ENCODE results near the gene RERE. TPM values are rescaled to one million over a fixed set of nuclear protein-coding genes. Genes with fewer than 3 reads are reported as not detected.

The RERE gene
- total RNA-seq, 1 donor from 2014 or later = 141 TPM

DNA sequence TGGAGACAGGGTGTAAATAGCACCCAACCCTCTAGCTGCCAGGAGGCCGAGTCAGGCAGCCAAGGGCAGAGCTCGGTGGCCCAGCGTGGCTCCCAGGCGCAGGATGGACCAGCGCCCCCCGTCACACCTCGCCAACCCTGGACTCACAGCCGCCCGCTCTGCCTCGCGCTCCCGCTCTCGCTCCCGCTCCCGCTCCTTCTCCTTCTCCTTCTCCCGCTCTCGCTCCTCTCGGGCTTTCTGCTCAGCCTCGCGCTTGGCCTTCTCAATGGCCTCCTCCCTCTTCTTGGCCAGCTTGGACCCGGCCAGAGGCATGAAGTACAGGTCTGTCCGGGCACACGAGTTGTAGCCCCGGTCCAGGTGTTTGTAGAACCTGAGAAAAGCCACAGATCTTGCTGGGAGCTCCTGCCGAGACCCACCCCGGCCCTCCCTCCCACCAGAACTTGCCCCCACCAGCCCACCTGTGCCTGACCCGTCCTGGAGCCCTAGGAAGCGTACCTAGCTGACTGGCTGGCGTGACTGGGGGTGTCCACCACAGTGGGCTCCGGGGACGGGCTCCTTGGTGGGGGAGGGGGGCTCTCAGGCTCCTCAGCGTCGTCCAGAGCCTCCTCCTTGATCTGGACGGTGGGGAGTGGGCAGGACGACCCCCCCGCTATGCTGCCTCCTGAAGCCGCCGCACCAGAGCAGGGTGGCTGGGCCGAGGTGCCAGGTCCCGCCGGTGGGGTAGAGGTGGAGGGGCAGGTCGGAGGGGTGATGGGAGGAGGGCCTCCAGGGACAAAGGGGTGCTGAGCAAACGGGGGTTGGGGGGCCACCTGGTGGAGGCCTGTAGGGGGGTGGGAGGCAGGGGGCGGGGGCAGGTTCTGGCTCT, 457.6 kb downstream of the RERE start:
- no peak for DNase-seq (ENCODE audit: extremely low read depth, low read depth, low spot score)

DNA sequence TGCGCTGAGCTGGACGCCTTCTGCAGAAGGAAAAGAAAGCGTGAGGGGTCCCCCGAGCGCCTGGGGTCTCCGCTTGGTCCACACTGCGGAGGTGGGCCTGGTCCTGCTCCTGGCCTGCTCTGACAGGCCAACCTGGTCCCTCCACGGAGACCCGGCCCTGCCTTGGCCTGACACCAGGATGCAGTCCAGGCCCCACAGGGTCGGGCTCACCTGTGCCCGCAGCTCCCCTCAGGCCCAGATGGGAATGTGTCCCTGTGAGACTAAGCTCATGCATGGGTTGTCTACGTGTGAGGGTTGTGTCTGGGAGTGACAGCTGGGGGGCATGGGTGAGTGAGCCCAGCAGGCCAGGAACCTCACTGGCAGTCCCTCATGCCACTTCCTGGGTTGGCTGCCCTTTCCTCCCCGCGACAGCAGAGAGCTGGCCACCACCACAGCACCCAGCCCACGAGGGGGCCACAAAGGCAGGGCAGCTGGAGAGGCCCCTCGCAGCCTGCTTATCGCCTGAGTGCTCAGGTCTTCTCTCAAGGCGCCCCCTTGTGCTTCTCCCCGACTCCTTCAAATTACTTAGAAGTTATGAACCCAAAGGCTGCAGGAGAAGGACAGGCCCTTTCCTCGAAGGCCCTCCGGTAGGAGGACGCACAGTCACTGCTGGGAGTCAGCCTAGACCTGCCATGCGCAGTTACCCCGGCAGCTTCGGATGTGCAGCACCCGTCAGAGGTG, 458.4 kb downstream of the RERE start:
- no peak for DNase-seq (ENCODE audit: extremely low read depth, low read depth, low spot score)

DNA sequence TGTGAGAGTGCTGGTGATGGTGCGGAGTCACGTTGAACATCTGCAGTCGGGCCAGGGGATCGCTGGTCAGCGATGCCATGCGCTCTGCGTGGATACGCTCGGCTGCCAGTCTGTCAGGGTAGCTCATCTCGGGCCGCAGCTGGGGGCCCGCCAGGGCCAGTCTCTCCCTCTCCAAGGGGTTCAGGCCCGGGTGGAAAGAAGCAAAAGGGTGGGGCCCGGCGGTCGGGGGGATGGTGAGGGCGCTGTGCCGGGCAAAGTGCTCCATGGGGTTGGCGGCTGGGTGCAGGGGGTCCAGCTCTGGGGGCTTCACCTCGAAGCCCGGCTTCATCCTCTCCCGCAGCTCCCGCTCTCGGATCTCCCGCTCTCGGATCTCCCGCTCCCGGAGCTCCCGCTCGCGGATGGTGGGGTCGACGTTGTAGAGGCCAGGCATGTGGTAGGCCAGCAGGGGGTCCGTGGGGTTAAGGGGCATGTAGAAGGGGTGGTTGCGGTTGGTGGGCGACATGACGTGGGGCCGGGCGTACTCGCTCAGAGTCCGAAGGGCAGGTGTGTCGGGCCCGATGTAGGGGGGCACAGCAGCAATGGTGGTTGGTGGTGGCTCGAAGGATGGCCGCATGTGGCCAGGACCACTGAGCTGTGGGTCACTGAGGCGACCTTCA, 459.1 kb downstream of the RERE start:
- no peak for DNase-seq (ENCODE audit: extremely low read depth, low read depth, low spot score)

- no peak for DNase-seq (ENCODE audit: extremely low read depth, low read depth, low spot score)
Observed at GRCh38 chr1:8357329-8358101, 459.9 kb downstream of the RERE start.

DNA sequence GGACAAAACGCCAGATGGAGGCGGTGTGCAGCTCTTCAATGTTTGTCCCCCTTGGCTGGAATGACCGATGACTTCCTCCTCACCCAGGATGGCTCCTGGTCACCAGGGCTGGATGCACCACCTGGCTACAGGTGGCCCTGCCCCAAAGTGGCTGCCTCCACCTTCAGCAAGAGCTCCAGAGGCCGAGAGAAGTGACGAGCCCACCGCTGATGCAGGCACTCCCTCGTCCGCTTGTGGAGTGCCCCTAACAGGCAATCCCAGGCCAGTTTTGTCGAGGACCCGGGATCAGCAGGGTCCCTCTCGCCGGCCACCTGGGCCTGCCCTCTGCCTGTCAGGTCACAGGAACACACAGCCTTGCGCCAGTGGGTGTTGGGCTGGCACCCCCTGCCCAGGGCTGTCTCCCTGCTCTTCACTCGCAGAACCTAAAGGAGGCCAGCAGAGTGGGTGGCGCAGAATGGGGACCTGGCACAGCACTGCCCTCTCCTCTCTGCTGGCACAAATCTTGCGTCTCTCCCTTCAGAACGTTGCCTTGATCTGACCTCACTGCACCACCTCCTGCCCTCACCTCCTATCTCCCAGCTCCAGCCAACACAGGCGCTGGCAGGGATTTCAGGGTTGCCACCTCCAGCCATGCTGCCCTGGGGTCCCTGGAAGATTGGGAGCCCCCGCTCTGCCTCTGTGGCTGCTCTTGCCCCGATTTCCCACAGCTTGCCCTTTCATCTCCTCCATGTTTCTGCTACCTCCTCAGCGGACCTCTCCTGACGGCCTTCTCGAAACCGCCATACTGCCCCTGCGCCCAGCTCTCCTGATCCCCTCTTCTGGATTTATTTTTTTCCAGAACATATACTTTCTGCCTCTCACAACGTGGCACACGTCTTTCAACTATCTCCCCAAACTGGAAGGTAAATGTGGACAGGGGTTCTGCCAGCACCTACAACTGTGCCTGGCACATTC, 460.9 kb downstream of the RERE start:
- DNase-seq (ENCODE audit: extremely low read depth, low read depth, low spot score) = no peak

DNA sequence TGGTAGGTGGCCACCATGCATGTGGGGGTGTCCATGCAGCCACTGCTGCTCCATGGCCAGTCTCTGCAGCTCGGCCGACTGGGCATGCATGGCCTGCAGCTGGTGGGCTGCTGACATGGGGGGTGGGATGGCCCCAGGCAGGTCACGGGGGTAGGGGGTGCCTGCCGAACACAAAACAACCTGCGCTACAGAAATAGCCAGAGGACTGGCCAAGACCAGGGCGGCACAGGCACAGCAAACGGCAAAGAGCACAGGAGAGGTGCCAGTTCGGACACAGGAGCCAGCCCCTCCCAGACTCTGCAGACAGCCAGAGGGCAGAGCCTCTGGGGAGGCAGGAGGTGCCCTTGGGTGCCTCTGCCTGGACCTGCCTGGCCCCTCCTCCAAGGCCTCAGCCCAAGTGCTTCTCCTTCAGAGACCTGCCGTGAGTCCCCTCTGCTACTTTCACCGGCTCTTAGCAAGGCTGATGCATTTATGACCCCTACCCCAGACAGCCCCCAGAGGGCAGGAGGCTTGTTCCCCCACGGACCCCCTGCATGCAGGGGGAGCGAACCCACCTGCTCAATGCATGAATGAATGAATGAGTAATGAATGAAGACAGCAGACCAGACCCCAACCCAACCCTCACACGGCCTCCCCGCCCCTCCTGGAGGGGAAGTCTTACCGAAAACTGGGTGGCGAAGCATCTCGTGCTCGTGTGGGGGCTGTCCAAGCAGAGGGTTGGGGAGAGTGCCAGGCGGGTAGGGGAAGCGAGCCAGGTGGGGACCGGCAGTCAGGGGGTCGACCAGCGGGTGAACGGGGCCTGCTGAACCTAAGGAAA, 461.8 kb downstream of the RERE start:
- DNase-seq (ENCODE audit: extremely low read depth, low read depth, low spot score) = no peak

DNA sequence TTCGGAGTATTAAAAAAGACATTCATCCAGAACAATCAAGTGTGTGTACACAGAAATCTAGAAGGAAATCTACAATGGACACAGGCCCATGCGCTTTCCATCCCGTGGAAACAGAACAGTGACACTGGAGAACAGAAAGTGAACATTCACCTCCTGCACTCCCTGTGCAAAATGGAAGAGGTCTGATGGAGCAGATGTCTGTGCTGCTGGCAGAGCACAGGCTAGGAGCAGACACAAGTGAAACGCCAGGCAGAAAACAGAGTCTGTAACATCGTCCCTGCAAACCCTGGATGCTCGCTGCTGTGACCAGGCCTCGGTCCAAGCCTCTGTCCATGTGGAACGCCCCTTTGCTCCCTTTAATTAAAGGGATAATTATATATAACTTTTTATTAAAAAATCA, 463.4 kb downstream of the RERE start:
- DNase-seq (ENCODE audit: extremely low read depth, low read depth, low spot score) = no peak

DNA sequence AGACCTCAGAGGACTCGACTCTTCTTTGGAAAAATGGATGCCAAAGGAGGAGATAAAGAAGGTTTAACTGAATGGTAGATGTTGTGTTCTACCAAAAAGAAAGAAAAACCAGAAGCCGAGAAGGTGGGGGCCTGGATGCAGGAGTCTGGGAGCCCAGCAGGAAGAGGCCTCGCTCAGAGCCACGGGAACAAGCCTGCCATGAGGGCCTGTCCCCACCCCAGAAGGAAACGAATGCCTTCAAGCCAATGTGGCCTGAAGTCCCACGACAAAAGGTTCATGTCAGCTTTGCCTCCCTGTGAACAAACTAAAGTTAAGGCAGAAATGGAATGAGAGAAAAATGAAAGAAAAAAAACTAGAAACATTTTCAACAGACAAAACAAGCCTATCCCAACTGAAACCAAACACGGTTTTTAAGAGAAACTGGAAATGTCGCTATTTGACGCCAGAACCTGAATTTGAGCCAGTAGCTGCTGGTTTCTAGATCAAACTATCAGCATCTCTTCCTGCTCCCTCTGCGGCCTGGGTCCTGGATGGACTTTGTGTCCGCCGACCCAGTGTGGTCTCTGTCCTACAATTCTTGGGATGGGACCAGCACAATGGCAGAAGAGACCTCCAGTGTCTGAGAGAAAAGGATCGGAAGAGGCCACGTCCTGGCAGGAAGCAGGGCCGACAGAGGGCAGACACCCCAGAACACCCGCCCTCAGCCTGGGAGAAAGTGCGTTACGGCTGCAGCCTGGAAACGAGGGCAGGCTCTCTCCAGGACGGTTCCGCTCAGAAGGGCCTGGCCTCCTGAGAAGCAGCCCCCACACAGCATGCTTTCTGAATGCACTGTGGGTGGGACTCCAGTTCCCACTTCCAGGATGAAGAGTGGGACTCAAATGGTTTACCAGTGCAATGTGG, 464.3 kb downstream of the RERE start:
- no peak for DNase-seq (ENCODE audit: extremely low read depth, low read depth, low spot score)

- no peak for DNase-seq (ENCODE audit: extremely low read depth, low read depth, low spot score)
Observed at GRCh38 chr1:8352471-8352845, 465.0 kb downstream of the RERE start.

DNA sequence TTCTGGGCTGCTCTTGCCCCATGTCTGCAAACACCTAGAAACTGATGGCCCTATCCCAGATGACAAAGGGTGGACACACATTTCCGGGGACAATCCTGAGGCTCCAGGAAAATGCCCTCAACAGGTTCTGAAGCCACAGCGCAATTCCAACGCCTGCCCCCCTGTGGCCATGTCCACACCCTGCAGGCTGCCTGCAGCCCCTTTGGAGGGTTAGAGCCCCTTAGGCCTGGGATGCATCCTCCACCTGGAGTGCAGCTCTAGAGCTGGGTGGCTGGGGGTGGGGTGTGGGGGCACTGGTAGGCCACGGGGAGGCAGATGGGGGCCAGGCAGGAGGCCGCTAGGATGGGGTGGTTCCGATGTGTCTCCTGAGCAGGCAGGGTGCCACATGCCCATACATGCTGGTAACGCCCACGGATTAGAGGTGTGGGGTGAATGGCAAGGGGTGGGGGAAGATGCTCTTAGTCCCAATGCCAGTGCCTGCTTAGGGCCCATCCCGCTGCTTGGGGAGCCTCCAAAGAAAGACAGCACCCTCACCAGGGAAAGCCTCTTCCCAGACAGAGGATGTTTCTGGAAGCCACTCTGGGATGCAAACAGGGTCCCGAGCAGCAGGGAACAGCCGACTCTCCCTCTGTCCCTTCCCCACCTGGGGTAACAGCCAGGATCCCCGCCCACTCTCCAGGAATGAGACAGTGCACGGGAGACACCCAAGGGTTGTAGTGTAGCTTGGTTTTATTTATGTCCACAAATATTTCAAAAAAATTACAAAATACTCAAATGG, 465.6 kb downstream of the RERE start:
- no peak for DNase-seq (ENCODE audit: extremely low read depth, low read depth, low spot score)

DNA sequence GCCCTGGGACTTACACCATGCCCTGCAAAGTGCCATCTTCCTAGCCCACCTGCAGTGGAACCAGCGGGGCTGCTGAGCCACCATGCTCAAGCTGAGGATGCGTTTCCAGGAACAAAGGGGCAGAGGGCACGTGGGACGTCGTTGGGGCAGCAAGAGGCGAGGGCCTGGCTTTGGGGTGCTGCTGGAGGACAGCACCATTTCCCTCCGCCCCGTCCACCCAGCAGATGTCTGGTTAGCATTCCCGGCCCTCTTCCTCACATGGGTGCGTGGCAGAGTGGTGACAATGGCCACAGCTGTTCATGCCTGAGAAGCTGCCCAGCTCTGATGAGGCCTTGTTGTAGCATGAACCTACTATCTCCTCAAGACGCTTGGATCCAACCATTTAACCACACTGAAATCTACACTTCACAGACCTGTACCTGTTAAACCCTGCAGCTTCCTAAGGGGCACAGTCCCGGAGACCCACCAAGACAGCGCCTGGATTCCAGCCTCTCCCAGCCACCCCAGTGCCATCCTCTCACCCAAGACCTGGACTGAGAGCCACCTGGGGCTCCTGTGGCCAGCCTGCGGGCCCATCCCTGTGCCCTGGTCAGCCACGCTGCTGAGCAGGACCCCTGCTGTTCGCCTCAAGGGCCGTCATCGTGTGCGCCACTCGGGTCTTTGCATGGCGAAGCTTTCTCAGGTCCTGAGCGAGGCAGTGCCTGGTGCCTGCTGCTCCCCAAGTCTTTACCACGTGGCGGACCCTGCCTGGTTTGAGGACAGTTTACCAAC, 466.3 kb downstream of the RERE start:
- no peak for DNase-seq (ENCODE audit: extremely low read depth, low read depth, low spot score)

GRCh38 chr1:8349961-8350360, 467.5 kb downstream of the RERE start:
- DNase-seq (ENCODE audit: extremely low read depth, low read depth, low spot score) = no peak

GRCh38 chr1:8349473-8349865, 468.0 kb downstream of the RERE start:
- no peak for DNase-seq (ENCODE audit: extremely low read depth, low read depth, low spot score)

- DNase-seq (ENCODE audit: extremely low read depth, low read depth, low spot score) = no peak
Observed at GRCh38 chr1:8348777-8349472, 468.5 kb downstream of the RERE start.

DNA sequence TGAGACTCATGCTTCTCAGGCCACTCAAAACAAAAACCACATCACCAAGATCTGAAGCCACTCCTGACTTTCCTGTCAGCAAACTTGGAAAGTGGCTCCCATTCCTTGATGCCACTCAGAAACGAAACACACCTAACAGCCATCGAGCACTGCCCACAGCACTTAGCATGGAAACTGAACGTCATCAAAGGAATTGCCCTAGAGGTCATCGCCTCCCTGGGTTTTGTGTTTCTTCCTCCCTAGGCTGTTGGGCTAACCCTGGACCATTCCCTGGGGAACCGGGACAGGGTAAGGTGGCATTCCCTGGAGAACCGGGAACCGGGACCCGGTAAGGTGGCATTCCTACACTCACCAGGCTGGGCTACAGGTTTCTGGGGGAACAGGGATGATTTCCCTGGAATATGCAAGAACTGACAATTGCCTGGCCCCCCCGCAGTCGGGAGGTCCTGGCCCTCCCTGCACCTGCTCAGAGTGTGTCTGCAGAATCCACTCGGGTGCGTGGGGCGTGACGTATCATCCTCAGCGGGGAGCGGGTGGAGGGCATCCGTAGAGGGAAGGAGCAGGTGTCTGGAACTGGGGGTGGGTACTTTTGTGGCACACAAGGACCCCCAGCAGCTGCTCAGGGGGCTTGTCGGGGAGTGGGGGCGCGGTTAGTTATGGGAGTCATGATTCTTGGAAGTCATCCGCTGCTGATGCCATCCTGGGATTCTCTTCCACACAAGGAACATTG, 469.2 kb downstream of the RERE start:
- no peak for DNase-seq (ENCODE audit: extremely low read depth, low read depth, low spot score)
